ENCODE measurements around the gene GFAP.

GRCh38 chr17:44884941-44885340 lies 30.4 kb downstream of the GFAP start:
- TF ChIP-seq POLR2AphosphoS5 (IDR thresholded peaks at IDR 0.05; ENCODE audit: low read depth, low read length) (no peak), TAF1 (IDR thresholded peaks at IDR 0.05; ENCODE audit: borderline replicate concordance, low read depth, low read length) (no peak), POLR2A (IDR thresholded peaks at IDR 0.05; ENCODE audit: low read depth, low read length) (no peak)
